Left hindlimb (tissue), 1 donor: ENCODE measurements around the gene ITIH3.

Experiments used
- DNase-seq: peaks from one replicate; pipeline ENCODE4 v3.0.0-alpha.2; 2018

ITIH3 gene

GRCh38 chr3:52827866-52828376 lies 33.3 kb downstream of the ITIH3 start:
- no peak for DNase-seq

GRCh38 chr3:52829482-52829881 lies 34.9 kb downstream of the ITIH3 start:
- no peak for DNase-seq

GRCh38 chr3:52829906-52830463 lies 35.4 kb downstream of the ITIH3 start:
- no peak for DNase-seq

- no peak for DNase-seq
Measured at GRCh38 chr3:52830535-52831258, 36.1 kb downstream of the ITIH3 start, which contains the start of gene ITIH4. ITIH4 (minus strand) TSS chr3:52830672; CDS start chr3:52830642, 30 bp downstream.

GRCh38 chr3:52831500-52832301 lies 37.1 kb downstream of the ITIH3 start:
- DNase-seq, result no peak

GRCh38 chr3:52833202-52833601 lies 38.6 kb downstream of the ITIH3 start:
- DNase-seq, result no peak

- peak; percentile 60 for DNase-seq
Measured at GRCh38 chr3:52834871-52835501, 40.4 kb downstream of the ITIH3 start, which contains the start of gene MUSTN1. MUSTN1 (minus strand) TSS chr3:52835019; CDS start chr3:52834948, 71 bp downstream.

GRCh38 chr3:52835766-52836470 lies 41.3 kb downstream of the ITIH3 start:
- DNase-seq, result no peak

GRCh38 chr3:52836471-52836845 lies 41.9 kb downstream of the ITIH3 start:
- DNase-seq, result no peak

- no peak for DNase-seq
Measured at GRCh38 chr3:52836986-52837385, 42.4 kb downstream of the ITIH3 start.

- DNase-seq, result no peak
Measured at GRCh38 chr3:52838561-52839267, 44.1 kb downstream of the ITIH3 start.

GRCh38 chr3:52839268-52839575 lies 44.6 kb downstream of the ITIH3 start:
- DNase-seq, result no peak

GRCh38 chr3:52839892-52840545 lies 45.4 kb downstream of the ITIH3 start:
- no peak for DNase-seq

GRCh38 chr3:52841211-52841980 lies 46.8 kb downstream of the ITIH3 start:
- no peak for DNase-seq

- DNase-seq, result no peak
Measured at GRCh38 chr3:52841981-52842340, 47.4 kb downstream of the ITIH3 start.

- no peak for DNase-seq
Measured at GRCh38 chr3:52842424-52842823, 47.8 kb downstream of the ITIH3 start.

- no peak for DNase-seq
Measured at GRCh38 chr3:52843108-52843865, 48.7 kb downstream of the ITIH3 start.

- no peak for DNase-seq
Measured at GRCh38 chr3:52843881-52844280, 49.3 kb downstream of the ITIH3 start.

- no peak for DNase-seq
Measured at GRCh38 chr3:52844290-52844975, 49.8 kb downstream of the ITIH3 start.
